22Rv1 (cell line): ENCODE measurements around the gene LRRFIP1.

Source experiments
- CTCF ChIP-seq: fragments of 450-650 bp; IDR thresholded peaks from 2 replicates; pipeline ENCODE4 v1.5.1; 2017; ENCODE audit warnings: mild to moderate bottlenecking
- ZFX ChIP-seq: fragments of 450-650 bp; IDR thresholded peaks from 2 replicates; pipeline ENCODE4 v1.6.1; 2017; ENCODE audit warnings: antibody characterized with exemption, borderline replicate concordance

DNA sequence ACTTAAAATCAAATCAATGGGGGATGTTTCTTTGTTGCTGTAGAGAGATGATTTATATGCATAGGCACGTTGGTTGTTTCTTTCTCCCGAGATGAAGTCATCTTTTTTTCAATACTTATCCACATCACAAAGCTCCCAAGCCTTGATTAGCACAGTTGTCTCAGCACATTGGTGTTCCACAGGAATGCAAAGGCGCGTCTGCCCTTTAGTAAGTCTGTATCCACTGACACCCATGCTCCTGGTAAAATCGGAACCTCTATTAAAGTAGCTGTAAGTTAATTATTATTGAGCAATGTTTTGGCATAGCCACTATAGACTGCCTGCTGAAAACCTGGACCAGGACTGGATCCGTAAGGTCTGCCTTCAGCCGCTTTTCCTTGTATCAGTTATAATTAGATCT, 93.6 kb downstream of the LRRFIP1 start:
- TF ChIP-seq CTCF (no peak), ZFX (no peak)
